IPS DF 6.9 (cell line): ENCODE measurements around the gene MAFG.
A peak's percentile ranks its signal among the peaks of the same experiment; 100 is the strongest.

Source experiments
- DNase-seq: peaks from one replicate; pipeline ENCODE4 v3.0.0-alpha.2; 2013; ENCODE audit warnings: low read depth, low spot score
- H3K27ac ChIP-seq: one replicate; pipeline ENCODE4 v1.5.1; 2013; ENCODE audit warnings: low read length, control low read depth
- H3K27me3 ChIP-seq: 2 replicates; pipeline ENCODE4 v1.6.1; 2013; ENCODE audit warnings: mild to moderate bottlenecking, low read length; ENCODE audit not compliant: control insufficient read depth, insufficient read depth
- H3K36me3 ChIP-seq: 2 replicates; pipeline ENCODE4 v1.6.1; 2013; ENCODE audit warnings: low read length; ENCODE audit not compliant: control insufficient read depth, insufficient read depth
- H3K4me1 ChIP-seq: 2 replicates; pipeline ENCODE4 v1.6.1; 2013; ENCODE audit warnings: low read length; ENCODE audit not compliant: control insufficient read depth, insufficient read depth
- H3K4me3 ChIP-seq: 2 replicates; pipeline ENCODE4 v1.5.1; 2013; ENCODE audit warnings: mild to moderate bottlenecking, low read length
- H3K9me3 ChIP-seq: 2 replicates; pipeline ENCODE4 v1.6.1; 2013; ENCODE audit warnings: low read length, inconsistent platforms; ENCODE audit not compliant: control insufficient read depth, insufficient read depth
- WGBS: extraction: QIAGEN DNeasy Blood & Tissue Kit; methylation state at CpG from one replicate; pipeline ENCODE4 v1.1.7; 2013; ENCODE audit warnings: mixed read lengths, missing lambda C conversion rate; ENCODE audit not compliant: insufficient read length, insufficient coverage; 5-methylcytosine and 5-hydroxymethylcytosine counted together

Gene MAFG

GRCh38 chr17:81928544-81929252, 1.2 kb upstream of the MAFG start:
- Histone ChIP-seq H3K9me3 (no peaks in the 10 kb centered on the region), H3K27ac (no peak overlapping the region), H3K36me3 (no peaks in the 10 kb centered on the region), H3K4me3 (peak overlapping the region; percentile 81; the same call in 1 of the 2 replicates), H3K4me1 (peaks cover 16% of the 10 kb centered on the region), H3K27me3 (0 out of 2 replicates have a peak, but pooled peaks cover 1% of the 10 kb centered on the region)
- WGBS, result no CpG with 5 or more reads among the region's 44 CpGs
- no peak for DNase-seq

DNA sequence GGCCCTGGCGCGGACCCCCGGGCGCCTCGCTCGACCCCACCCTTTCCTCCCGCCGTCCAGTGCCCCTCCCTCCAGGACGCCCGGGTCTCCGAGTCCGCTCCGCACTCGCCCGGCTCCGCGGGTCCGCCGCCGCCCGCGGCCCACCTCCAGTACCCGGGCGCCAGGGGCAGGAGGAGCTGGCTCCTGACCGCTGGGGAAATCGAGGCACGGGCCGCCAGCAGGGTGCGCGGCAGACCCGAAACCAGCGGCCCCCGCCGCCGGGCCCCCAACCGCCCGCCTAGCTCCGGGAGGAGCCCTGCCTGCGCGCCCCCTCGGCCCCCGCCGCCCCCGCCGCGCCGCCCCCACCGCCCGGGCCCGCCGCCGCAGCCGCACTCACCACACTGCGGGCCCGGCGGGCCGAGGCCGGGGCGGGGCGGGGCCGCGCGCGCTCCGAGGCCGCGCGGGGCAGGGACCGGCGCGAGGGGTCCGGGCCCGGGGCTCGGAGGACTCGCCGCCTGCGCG, 333 bp downstream of the MAFG start:
- WGBS, result no CpG with 5 or more reads among the region's 78 CpGs
- no peaks in the 10 kb centered on the region for H3K9me3 ChIP-seq
- no peaks in the 10 kb centered on the region; the same call in 1 of the 2 replicates for H3K36me3 ChIP-seq
- peaks cover 22% of the 10 kb centered on the region for H3K4me1 ChIP-seq
- H3K27me3 ChIP-seq, result 0 out of 2 replicates have a peak, but pooled peaks cover 1% of the 10 kb centered on the region
- peak overlapping the region; percentile 81 for H3K4me3 ChIP-seq
- DNase-seq, result no peak
- no peak overlapping the region for H3K27ac ChIP-seq

DNA sequence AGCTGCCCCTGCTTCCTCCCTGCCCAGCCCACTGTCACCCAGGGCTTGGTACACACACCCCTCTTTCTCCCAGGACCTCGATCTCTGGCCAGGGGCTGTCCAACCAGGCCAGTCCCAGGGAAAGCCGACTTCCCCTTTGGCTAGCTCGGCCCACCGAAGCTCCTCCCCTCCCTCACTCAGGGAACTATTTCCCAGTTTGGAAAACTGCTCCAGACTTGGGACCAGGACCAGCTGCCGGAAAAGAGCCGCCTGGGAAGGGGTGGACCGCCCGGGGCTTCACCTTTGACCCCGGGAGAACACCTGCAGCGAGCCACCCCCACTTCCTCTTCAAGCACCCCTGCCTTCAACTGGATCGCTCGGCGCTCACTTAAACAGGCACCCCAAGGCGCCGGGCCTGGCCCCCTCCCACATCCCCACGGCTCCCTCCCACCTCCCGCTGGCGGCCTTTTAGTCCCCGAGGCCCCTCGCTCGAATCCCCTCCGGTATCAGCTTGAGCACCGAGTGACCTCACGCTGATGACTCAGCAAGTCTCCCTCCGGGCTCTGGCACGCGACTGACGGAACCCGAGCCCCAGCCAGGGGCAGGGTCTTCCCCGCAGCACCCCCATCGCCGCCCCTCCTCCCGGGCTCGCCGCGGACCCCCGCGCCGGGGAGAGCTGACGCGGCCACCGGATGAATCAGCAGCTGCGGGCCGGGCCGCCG, 934 bp downstream of the MAFG start:
- no peak for DNase-seq
- Histone ChIP-seq H3K27ac (no peak overlapping the region), H3K9me3 (no peaks in the 10 kb centered on the region), H3K4me1 (peaks cover 22% of the 10 kb centered on the region), H3K4me3 (peak overlapping the region; percentile 81), H3K36me3 (peaks cover 4% of the 10 kb centered on the region; the same call in 1 of the 2 replicates), H3K27me3 (0 out of 2 replicates have a peak, but pooled peaks cover 1% of the 10 kb centered on the region)
- no CpG with 5 or more reads among the region's 46 CpGs for WGBS

DNA sequence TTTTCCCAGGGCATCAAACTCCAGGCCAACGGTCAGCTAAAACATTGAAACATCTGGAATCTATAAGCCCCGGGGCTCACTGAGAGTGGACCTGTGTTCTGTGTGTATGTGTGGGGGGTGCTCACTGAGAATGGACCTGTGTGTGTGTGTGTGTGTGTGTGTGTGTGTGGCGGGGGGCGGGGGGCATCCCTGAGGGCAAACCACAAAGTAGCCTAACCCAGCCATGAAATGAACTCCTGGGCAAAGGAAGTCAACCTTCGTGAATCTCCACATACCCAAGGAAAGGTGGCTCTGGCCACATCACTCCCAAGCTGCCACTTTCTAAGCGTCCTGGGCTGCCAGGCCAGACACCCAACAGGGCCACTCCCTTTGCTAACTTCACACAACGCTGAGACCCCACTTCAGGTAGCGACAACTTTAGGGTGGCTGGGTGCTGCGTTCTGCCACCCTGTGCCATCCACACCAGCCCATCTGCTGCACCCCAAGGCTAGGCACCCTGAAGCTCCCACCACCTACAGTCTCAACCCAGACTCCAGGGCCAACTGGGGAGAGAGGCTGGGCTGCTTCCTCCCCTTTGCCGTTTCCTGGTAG, 1.6 kb downstream of the MAFG start:
- peaks cover 6% of the 10 kb centered on the region; the same call in 1 of the 2 replicates for H3K36me3 ChIP-seq
- peaks cover 22% of the 10 kb centered on the region for H3K4me1 ChIP-seq
- 0 out of 2 replicates have a peak, but pooled peaks cover 1% of the 10 kb centered on the region for H3K27me3 ChIP-seq
- no CpG with 5 or more reads among the region's 10 CpGs for WGBS
- DNase-seq, result no peak
- no peaks in the 10 kb centered on the region for H3K9me3 ChIP-seq
- H3K4me3 ChIP-seq, result peak overlapping the region; percentile 81; the same call in 1 of the 2 replicates
- H3K27ac ChIP-seq, result no peak overlapping the region

- Histone ChIP-seq H3K9me3 (no peaks in the 10 kb centered on the region), H3K36me3 (peaks cover 9% of the 10 kb centered on the region; the same call in 1 of the 2 replicates), H3K4me3 (no peak overlapping the region), H3K27me3 (0 out of 2 replicates have a peak, but pooled peaks cover 1% of the 10 kb centered on the region), H3K27ac (no peak overlapping the region), H3K4me1 (peaks cover 22% of the 10 kb centered on the region)
- no CpG with 5 or more reads among the region's 21 CpGs for WGBS
- DNase-seq, result no peak
Measured at GRCh38 chr17:81924557-81925532, 2.7 kb downstream of the MAFG start.

- no peak overlapping the region for H3K27ac ChIP-seq
Measured at GRCh38 chr17:81923302-81924260, 4.0 kb downstream of the MAFG start.

DNA sequence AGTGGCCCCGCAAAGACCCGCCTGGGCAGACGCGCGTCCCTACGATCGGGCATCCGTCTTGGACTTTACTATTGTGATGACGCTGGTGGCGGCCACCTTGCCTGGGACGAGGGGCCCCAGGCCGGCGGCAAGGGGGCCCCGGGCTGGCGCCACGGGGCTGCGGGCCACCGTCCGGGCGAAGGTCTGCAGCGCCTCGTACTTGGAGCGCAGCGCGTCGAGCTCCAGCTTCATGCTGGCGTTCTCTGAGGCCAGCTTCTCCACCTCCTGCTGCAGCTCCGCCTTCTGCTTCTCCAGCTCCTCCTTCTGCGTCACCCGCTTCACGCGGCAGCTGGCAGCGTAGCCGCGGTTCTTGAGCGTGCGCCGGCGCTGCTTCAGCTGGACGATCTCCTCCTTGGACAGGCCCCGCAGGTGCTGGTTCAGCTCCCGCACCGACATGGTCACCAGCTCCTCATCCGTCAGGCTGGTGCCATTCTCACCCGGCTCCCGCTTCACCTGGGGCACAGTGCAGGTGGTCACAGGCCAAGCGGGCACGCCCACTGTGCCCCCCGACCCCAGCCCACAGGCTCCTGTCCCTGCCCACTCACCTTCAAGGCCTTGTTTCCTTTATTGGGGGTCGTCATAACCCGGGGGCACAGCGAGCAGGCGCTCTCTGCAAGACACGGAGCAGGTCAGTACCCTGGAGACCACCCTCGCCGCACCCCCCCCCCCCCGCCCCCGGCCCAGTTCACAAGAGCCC, 4.8 kb downstream of the MAFG start:
- Histone ChIP-seq H3K27ac (no peak overlapping the region), H3K4me3 (no peak overlapping the region), H3K4me1 (peaks cover 22% of the 10 kb centered on the region), H3K9me3 (no peaks in the 10 kb centered on the region), H3K36me3 (peaks cover 9% of the 10 kb centered on the region; the same call in 1 of the 2 replicates), H3K27me3 (no peaks in the 10 kb centered on the region)
- no CpG with 5 or more reads among the region's 58 CpGs for WGBS
- no peak for DNase-seq

More at GRCh38 chr17:81923302-81924260, 4.0 kb downstream of the MAFG start:
- H3K27me3 ChIP-seq, result 0 out of 2 replicates have a peak, but pooled peaks cover under 1% of the 10 kb centered on the region
- DNase-seq, result no peak
- no CpG with 5 or more reads among the region's 32 CpGs for WGBS
- peaks cover 22% of the 10 kb centered on the region for H3K4me1 ChIP-seq
- no peaks in the 10 kb centered on the region for H3K9me3 ChIP-seq
- H3K36me3 ChIP-seq, result peaks cover 9% of the 10 kb centered on the region; the same call in 1 of the 2 replicates
- no peak overlapping the region; the same call in 1 of the 2 replicates for H3K4me3 ChIP-seq

DNA sequence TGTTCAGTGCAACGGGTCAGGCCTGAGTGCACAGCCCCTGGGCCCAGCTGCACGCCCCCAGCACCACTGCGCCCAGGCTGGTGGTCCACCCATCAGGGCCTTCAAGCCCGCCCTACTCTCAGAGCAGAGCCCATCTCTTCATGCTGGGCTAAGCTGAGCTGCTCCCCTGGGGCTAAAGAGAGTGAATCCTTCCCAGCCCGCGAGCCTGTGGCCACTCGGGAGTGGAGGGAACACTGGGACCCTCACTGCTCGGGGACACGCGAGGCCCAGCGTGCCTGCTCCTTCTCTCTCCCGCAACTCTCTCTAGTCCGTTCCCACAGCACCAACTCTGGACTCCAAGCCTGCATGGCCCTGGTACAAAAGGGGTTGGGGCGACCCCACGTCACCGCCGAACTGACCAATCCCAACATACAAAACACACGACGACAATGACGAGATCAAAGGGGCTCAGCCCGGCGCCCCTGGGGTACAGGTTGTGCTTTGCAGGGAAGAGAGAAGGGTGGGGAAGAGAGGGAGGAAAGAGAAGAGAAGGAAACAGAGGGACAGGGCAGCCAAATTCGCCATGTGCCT, 5.5 kb downstream of the MAFG start:
- H3K9me3 ChIP-seq, result no peaks in the 10 kb centered on the region
- WGBS, result no CpG with 5 or more reads among the region's 23 CpGs
- no peak overlapping the region for H3K4me3 ChIP-seq
- no peaks in the 10 kb centered on the region for H3K27me3 ChIP-seq
- no peak for DNase-seq
- H3K4me1 ChIP-seq, result peaks cover 22% of the 10 kb centered on the region
- peaks cover 9% of the 10 kb centered on the region; the same call in 1 of the 2 replicates for H3K36me3 ChIP-seq
- no peak overlapping the region for H3K27ac ChIP-seq
